ENCODE data around the gene LAIR2.
"Not testable (repeated sequence)": the region's sequence is repeated elsewhere in the genome, so short reads cannot be mapped to it uniquely, and the experiment has no call there.

The LAIR2 gene

DNA sequence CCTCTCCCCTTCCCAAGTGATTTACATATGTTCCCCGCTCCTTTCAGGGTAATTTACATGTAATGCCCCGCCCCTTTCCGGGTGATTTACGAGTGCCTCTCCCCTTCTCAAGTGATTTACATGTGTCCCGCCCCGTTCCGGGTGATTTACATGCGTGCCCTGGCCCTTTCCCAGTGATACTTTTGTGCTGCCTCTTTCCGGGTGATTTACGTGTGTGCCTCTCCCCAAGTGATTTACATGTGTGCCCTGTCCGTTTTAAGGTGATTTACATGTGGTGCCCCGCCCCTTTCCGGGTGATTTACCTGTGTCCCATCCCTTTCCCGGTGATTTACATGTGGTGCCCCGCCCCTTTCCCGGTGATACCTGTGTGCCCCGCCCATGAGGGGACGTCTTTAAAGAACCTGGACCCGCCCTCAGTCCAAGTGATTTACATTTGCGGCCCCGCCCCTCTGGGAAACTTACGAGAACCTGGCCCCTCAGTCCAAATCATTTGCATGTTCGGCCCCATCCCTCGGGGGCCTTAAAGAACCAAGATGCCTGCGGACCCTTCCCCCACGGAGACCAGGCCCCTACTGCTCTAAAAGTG lies 38.5 kb upstream of the LAIR2 start:
- Histone ChIP-seq H3K27ac (peak overlapping the region; percentile 25 to 99 (median 95)), H3K4me3 (peak overlapping the region; percentile 40 to 70 (median 54))

DNA sequence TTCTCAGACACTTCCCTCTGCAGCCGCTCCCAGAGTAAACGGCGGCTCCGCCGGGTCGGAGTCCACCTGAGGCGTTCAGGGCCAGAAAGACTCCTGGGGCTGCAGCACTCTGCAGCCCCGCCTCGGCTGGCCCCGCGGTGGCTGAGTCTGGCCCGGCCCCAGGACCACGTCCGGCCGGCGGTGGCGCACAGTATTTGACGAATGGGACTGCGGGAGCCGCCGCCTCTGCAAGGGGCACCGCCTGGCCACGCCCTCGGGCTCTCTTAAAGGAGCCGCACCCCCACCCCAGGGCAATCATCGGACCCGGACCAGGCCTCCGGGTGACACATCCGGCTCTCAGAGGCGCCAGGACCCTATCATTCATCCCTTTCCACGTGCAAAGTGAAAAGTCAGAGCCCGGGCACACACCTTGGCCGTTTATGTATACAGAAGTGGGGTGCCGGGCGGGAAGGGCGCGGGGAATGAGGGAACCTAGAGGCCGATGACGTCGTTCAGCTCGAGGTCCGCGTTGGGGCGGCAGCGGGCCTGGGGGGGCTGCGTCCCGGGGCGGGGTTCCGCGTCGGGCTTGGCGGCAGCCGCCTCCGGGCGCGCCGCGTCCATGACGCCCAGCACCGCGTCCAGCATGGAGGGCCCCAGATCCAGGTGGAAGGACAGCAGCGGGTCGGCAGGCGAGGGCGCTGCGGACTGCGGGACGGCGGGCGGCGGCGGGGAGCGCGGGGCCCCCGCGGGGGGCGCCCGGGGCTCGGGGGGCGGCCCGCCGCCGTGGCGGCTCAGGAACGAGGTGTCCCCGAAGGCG lies 37.8 kb upstream of the LAIR2 start:
- peak overlapping the region; percentile 40 to 70 (median 54) for H3K4me3 ChIP-seq
- H3K27ac ChIP-seq = peak overlapping the region; percentile 25 to 99 (median 95)

DNA sequence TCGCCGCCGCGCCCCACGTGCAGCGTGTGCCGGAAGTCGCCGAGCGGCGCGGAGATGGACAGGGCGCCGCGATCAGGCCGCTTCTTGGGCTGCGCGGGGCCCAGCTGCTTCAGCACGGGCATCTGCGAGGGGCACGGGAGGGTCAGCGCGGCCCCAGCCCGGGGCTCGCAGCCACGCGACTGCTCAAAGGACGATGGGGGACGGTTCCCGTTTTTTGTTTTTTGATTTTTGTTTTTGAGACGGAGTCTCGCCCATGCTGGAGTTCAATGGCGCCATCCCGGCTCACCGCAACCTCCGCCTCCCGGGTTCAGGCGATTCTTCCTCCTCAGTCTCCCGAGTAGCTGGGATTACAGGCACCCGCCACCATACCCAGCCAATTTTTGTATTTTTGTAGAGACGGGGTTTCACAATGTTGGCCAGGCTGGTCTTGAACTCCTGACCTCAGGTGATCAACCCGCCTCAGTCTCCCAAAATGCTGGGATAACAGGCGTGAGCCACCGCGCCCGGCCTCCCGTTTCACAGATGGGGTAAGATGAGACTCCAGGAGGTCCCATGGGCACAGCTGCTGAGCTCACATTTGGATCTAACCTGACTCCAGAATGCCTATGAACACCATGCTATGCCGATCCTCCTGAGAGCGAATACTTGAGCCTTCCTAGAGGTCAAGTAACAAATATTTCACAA lies 37.1 kb upstream of the LAIR2 start:
- Histone ChIP-seq H3K4me3 (no peak overlapping the region), H3K27ac (peak overlapping the region in 4 of 21 experiments; percentile 3 to 99 (median 57))

DNA sequence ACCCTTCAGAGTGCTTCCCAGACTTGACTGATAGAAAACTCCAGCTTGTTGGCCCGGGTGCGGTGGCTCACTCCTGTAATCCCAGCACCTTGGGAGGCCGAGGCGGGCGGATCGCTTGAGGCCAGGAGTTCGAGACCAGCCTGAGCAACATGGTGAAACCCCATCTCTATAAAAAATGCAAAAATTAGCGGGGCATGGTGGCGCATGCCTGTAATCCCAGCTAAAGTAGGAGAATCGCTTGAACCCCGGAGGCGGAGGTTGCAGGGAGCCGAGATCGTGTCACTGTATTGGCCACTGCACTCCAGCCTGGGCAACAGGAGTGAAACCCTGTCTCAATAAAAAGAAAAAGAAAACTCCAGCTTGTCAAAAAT lies 36.5 kb upstream of the LAIR2 start:
- H3K27ac ChIP-seq = not testable (repeated sequence)

DNA sequence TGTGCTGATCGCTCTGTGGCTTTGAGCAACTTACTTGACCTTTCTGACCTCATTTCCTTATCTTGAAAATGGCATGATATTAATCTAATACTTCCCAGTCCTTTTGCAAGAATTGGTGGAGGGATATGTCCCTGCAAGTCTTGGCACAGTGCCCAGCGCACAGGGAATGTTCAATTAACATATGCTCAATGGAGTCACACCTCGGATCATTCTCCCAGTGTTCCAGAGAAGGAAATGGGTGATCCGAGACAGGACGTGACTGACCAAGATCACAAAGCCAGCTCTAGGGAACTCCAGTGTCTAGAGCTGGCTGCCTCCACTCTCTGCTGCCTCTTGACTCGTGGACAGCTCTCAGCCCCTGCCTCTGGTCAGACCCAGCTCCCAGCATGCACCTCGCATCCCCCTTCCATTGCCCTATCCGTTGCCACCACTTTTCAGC lies 33.1 kb upstream of the LAIR2 start:
- H3K4me3 ChIP-seq = no peak overlapping the region
- H3K27ac ChIP-seq = peak overlapping the region in 3 of 21 experiments; percentile 21 to 47 (median 24)

More for the DNA sequence above, 36.5 kb upstream of the LAIR2 start:
- H3K4me3 ChIP-seq = not testable (repeated sequence)

DNA sequence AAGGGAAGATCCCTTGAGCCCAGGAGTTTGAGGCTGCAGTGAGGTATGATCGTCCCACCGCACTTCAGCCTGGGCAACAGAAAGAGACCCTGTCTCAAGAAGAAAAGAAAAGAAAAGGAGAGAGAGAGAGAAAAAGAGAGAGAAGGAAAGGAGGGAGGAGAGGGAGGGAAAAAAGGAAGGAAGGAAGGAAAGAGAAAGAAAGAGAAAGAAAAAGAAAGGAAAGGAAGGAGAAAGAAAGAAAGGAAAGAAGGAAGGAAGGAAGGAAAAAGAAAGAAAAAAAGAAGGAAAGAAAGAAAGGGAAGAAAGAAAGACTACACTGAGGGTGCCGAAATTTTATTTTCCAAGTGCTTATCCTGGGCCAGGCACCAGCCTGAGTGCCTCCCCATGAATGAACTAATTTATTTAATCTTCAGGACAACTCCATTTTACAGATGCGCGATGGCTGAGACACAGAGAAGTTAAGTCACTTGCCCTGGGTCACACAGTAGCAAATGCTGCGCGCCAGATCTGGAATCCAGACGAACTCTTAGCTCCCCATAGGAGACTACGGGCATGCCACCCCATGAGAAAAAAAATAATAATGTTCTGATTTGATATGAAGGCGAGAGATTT lies 32.2 kb upstream of the LAIR2 start:
- Histone ChIP-seq H3K4me3 (peak overlapping the region; percentile 25 to 59 (median 40)), H3K27ac (peak overlapping the region in 13 of 21 experiments; percentile 50 to 91 (median 78))

DNA sequence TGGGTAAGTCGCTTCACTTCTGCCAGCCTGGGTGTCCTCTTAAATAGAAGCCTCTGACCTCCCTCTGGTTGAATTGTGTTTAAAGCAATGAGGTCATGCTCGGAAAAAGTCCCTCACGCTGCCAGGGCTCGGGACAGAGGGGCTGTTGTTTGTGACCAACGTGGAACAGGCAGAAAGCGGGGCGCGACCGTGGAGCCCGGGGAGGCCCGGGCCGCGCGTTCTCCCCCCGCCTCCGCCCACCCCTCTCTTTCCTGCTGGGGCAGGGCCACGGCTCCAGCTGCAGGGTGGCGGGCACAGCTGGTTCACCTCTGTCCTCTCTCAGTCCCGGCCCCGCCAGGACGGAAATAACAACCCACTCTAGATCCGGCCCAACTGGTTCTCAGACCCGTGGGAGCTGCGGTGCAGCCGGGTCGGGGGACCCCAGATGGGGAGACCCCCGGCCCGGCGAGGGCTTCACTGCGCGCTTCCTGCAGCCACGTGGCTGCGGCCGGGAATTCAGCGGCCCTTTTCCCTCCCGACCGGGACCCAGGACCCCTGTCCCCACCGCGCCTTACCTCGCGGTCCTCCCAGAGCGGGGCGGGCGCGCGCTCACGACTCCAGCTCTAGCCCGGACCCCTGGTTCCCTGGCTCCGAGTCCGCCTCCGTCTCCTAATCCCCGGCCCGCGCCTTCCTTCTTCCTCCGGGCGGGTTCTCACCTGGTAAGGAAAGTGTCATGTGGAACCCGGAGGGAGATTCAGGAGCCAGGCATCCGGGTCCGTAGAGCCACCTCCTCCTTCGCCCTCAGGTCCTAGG lies 31.4 kb upstream of the LAIR2 start:
- Histone ChIP-seq H3K4me3 (peak overlapping the region; percentile 25 to 59 (median 40)), H3K27ac (peak overlapping the region in 20 of 21 experiments; percentile 14 to 91 (median 73))

DNA sequence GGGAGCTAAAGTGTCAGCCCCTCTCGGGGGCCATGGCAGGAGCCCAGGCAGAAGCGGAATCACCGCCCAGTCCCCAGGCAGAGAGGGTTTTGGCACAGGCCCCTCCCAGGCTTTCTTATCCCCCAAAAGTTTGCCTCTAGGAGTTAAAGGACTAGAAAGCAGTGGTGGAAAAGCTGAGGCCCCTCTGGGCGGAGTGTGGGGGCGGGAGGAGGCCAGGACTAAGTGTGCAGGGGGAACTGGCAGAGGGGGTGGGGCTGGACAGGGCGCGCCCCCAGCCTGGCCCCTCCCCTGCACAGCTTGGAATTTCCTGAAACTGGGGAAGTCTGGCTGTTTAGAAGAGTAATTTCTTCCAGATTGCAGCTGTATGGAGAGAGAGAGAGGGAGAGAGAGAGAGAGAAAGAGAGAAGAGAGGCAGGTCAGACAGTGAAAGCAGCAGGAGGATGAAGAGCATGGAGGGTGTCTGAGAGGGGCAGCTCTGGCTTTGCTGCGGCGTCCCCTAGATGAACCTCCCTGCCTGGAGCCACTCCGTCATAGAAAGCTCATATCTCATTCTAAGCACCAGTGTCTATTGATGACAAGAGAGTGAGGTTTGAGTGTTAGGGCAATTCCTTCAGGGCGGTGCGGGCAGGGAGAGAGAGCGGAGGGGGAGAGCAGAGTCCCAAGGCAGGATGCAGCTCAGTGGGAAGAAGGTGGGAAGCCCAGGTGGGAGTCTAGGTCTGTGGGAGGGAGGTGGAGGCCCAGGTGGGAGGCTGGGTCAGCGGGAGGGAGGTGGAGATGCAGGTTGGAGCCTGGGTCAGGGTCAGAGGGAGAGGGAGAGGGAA lies 29.4 kb upstream of the LAIR2 start, which contains the start of gene CDC42EP5:
TSS of gene CDC42EP5 (minus strand) at position 226 of the 821 bp plus-strand sequence. CDS start 7,749 bp downstream, outside the sequence.
- Histone ChIP-seq H3K4me3 (peak within 1 kb of the TSS in 5 of 7 experiments; percentile 26 to 34 (median 32)), H3K27ac (peak within 1 kb of the TSS; percentile 5 to 84 (median 69))

DNA sequence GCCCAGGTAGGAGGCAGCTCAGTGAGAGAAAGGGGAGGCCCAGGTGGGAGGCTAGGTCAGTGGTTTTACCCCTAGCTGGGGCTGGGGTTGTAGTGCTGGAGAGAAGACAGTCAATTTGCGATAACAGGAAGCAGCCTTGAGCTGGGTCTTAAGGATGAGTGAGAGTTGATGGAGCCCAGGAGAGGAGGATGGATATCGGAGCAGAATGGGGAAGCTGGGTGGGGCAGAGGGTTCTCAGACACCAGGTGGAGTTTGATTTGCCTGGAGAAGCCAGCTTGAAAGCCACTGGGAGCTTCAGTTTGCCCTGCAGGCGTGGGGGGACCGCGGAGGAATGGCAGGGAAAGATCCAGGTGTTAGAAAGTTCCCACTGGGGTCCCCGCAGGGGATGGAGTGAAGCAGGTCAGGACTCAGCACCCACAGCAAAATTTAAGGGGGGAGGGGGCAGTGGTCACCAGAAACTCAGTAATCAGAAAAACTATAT lies 28.7 kb upstream of the LAIR2 start:
- H3K27ac ChIP-seq = peak overlapping the region in 17 of 21 experiments; percentile 5 to 84 (median 70)
- H3K4me3 ChIP-seq = no peak overlapping the region

DNA sequence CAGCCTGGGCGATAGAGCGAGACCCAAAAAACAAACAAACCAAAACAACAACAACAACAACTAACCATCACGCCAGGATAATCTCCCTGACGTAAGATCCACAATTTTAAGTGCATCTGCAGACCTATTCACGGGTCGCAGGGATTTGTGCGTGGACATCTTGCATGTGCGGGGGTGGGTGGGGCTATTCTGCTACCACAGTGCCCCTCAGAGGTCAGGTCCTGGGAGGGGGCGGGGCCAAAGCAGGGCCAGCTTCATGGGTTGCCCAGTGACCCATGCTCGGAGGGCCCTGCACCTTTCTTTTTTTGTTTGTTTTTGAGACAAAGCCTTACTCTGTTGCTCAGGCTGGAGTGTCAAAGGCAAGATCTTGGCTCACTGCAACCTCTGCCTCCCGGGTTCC lies 26.9 kb upstream of the LAIR2 start:
- Histone ChIP-seq H3K4me3 (no peak overlapping the region), H3K27ac (no peak overlapping the region)

DNA sequence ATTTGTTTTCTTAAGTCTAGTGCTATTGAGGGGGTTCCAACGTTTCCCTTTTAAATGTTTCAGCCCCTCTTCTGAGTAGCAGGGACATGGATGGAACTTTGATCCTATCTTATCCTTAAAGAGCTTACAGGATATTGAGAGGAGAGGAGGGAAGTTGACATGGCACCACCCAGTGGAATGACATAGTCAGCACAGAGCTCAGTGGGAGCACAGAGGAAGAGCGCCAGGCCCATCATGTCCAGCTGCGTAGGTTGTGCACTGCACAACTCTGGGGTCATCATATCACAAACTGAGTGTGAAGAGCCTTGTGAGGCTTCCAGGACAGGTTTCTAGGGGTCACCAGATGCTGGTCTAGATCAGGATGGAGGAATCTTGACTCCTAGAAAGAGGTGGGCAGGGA lies 25.0 kb upstream of the LAIR2 start:
- no peak overlapping the region for H3K4me3 ChIP-seq

DNA sequence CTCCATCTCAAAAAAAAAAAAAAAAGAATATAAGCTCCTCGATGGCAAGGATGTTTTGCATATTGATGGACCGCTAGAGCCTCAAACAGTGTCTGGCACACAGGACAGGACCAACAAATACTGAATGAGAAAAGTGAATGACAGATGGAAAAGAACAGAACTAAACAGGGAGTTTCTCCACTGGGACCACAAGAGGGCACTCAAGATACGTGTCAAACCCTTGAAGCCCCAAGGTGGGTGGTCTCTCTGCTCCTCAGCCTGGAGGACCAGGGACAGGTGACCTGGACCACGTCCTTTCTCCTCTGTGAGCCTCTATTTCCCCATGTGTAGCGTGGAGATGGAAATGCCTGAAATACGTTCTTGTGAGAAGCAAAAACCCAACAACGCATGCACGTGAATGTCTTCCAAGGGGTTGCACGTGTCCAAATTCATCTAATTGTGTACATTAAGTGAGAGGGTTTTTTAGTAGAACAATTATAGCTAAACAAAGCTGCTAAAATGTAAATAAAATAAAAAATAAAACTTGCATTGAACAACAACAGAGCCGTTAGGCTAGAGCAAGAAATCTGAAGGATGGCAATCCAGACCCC lies 23.9 kb upstream of the LAIR2 start:
- H3K4me3 ChIP-seq = no peak overlapping the region
- no peak overlapping the region for H3K27ac ChIP-seq

More for the DNA sequence above, 25.0 kb upstream of the LAIR2 start:
- no peak overlapping the region for H3K27ac ChIP-seq

DNA sequence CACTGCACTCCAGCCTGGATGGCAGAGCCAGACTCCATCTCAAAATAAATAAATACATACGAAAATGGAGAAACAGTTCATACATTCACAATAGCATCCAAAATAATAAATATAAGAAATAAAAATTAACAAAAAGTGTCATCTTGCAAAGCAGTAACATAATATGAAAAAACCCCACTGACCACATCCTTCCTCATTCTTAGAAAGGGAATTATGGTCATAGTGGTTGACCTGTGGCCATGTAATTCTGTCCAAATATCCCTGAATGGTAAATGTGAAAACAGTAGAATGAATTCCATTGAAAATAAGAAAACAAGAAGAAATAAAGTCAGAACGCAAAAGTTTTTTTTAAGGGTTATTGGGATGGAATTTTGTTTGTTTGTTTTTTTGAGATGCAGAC lies 22.6 kb upstream of the LAIR2 start:
- H3K27ac ChIP-seq = no peak overlapping the region
- H3K4me3 ChIP-seq = no peak overlapping the region

DNA sequence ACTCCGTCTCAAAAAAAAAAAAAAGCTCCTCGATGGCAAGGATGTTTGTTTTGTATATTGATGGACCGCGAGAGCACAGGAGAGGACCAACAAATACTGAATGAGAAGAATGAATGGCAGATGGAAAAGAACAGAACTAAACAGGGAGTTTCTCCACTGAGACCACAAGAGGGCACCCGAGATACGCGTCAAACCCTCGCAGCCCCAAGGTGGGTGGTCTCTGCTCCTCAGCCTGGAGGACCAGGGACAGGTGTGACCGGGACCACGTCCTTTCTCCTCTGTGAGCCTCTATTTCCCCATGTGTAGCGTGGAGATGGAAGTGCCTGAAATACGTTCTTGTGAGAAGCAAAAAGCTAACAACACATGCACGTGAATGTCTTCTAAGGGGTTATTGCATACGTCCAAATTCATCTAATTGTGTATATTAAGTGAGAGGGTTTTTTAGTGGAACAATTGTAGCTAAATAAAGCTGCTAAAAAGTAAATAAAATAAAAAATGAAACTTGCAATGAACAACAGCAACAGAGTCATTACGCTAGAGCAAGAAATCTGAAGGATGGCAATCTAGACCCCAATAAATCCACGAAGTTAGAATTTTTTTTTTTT lies 21.2 kb upstream of the LAIR2 start:
- Histone ChIP-seq H3K4me3 (no peak overlapping the region), H3K27ac (no peak overlapping the region)

DNA sequence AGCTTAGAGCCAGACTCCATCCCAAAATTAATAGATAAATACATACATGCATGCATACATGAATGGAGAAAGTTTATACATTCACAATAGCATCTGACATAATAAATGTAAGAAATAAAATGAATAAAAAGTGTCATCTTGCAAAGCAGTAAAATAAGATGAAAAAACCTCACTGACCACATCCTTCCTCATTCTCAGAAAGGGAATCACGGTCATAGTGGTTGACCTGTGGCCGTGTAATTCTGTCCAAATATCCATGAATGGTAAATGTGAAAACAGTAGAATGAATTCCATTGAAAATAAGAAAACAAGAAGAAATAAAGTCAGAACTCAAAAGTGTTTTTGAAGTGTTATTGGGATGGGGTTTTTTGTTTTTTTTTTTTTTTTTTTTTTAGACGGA lies 19.7 kb upstream of the LAIR2 start:
- no peak overlapping the region for H3K27ac ChIP-seq

DNA sequence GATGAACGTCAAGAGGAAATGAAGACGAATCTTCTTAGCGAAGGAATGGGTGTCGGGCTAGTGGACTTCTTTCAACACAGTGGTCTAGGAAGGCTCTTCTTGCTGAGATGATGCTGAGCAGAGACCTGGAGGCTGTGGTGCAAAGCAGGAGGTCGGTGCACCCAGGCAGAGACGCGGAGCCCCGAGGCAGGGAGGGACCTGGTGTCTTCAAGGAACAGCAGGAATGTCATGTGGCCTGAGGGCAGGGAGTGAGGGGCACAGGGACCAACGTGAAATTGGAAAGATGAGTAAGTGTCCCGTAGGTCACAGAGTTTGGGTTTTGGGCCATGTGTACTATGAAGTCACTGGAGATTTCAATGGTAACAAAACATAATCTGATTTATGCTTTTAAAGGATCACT lies 18.2 kb upstream of the LAIR2 start:
- Histone ChIP-seq H3K4me3 (no peak overlapping the region), H3K27ac (no peak overlapping the region)

More for the DNA sequence above, 19.7 kb upstream of the LAIR2 start:
- no peak overlapping the region for H3K4me3 ChIP-seq

DNA sequence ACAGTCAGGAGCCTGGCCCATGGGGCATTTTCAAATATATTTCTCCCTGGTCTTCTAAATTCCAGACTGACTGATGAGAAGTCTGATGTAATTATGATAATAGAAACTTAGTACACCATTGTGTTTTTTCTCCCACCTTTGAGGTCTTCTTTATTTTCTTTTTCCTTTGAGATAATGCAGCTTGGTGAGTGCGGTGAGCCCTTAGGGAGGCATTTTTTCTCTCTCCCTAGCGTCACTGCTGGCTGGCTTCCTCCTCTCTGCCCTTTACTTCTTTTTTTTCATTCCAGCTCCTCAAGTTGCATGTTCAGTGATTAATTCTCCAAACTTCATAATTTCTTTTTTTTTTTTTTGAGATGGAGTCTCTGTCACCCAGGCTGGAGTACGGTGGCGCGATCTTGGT lies 16.8 kb upstream of the LAIR2 start:
- Histone ChIP-seq H3K27ac (no peak overlapping the region), H3K4me3 (no peak overlapping the region)

Measured in skin epidermis (tissue), 12 donors.